Measurements from ENCODE around the gene LAYN. TPM values are rescaled to one million over a fixed set of nuclear protein-coding genes. Genes with fewer than 3 reads are reported as not detected.

The LAYN gene
- total and polyA plus RNA-seq, 2 of the 13 experiments (the other 11 are each of a cell fraction or from before 2014, with no cell fraction given) = 0.17 TPM; not detected in 1

DNA sequence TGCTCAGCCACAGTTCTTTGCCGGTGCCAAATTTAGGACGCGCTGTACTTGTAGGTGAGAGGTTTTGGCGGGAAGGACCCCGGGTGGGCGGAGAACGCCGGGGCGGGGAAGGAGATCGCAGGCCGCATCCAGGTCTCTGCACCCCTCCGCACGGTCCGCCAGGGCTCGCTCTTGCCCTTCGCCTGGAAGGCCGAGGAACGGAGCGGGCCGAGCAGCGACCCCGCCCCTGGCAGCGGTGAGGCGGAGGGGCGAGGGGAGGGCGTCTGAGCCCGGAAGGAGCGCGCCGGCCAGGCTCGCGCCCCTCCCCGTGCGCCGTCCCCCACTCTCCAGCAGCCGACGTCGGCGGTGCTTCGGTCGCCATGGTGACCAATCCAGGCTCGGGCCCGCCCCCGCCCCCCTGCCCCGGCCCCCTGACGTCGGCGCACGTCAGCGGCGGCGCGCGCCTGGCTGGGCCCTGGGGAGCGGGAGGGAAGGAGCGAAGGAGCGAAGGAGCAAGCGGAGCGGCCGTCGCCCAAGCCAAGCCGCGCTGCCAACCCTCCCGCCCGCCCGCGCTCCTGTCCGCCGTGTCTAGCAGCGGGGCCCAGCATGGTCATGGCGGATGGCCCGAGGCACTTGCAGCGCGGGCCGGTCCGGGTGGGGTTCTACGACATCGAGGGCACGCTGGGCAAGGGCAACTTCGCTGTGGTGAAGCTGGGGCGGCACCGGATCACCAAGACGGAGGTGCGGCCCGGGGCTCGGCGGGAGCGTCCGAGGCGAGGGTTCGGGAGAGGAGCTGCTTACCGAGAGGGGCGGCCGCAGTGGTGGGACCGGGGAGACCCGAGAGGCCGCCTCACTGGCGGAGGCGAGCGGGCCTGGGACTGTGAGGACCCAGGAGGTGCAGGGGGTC is 61.7 kb downstream of the LAYN start, which contains the start of gene SIK2 (continued):
- TF ChIP-seq CREM (IDR thresholded peaks at IDR 0.05) (no peak), CREM (CRISPR knock-in tag; IDR thresholded peaks at IDR 0.05) (no peak), ZNF263 (CRISPR knock-in tag; IDR thresholded peaks at IDR 0.05) (no peak), ZNF256 (CRISPR knock-in tag; conservative IDR thresholded peaks at IDR 0.05) (no peak), STAT5B (CRISPR knock-in tag; IDR thresholded peaks at IDR 0.05) (no peak; the same call in 1 of the 2 replicates), NR1H2 (CRISPR knock-in tag; IDR thresholded peaks at IDR 0.05; ENCODE audit: borderline replicate concordance, low read depth) (no peak), MAFG (CRISPR knock-in tag; IDR thresholded peaks at IDR 0.05) (no peak), MTF2 (CRISPR knock-in tag; IDR thresholded peaks at IDR 0.05; ENCODE audit: borderline replicate concordance) (no peak), HNRNPLL (IDR thresholded peaks at IDR 0.05; ENCODE audit: low read depth, low read length, poor library complexity, severe bottlenecking) (peak; percentile 40), ZNF564 (CRISPR knock-in tag; IDR thresholded peaks at IDR 0.05) (0 out of 2 replicates have a peak, but pooled peaks have one; percentile 48), FOXO1 (CRISPR knock-in tag; IDR thresholded peaks at IDR 0.05) (peak; percentile 65), SP140L (CRISPR knock-in tag; IDR thresholded peaks at IDR 0.05; ENCODE audit: borderline replicate concordance) (peak; percentile 63; the same call in 1 of the 2 replicates), ZNF792 (CRISPR knock-in tag; IDR thresholded peaks at IDR 0.05) (peak; percentile 88; the same call in 1 of the 2 replicates), ETV5 (CRISPR knock-in tag; IDR thresholded peaks at IDR 0.05; ENCODE audit: borderline replicate concordance) (peak; percentile 94), RXRB (CRISPR knock-in tag; IDR thresholded peaks at IDR 0.05; ENCODE audit: borderline replicate concordance) (peak; percentile 75), ZNF431 (CRISPR knock-in tag; IDR thresholded peaks at IDR 0.05; ENCODE audit: borderline replicate concordance, low read depth) (peak; percentile 33; the same call in 1 of the 2 replicates)
- TF ChIP-seq, protein P1, sequence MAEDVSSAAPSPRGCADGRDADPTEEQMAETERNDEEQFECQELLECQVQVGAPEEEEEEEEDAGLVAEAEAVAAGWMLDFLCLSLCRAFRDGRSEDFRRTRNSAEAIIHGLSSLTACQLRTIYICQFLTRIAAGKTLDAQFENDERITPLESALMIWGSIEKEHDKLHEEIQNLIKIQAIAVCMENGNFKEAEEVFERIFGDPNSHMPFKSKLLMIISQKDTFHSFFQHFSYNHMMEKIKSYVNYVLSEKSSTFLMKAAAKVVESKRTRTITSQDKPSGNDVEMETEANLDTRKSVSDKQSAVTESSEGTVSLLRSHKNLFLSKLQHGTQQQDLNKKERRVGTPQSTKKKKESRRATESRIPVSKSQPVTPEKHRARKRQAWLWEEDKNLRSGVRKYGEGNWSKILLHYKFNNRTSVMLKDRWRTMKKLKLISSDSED (CRISPR knock-in tag; IDR thresholded peaks at IDR 0.05) = no peak
- TF ChIP-seq, protein P2, sequence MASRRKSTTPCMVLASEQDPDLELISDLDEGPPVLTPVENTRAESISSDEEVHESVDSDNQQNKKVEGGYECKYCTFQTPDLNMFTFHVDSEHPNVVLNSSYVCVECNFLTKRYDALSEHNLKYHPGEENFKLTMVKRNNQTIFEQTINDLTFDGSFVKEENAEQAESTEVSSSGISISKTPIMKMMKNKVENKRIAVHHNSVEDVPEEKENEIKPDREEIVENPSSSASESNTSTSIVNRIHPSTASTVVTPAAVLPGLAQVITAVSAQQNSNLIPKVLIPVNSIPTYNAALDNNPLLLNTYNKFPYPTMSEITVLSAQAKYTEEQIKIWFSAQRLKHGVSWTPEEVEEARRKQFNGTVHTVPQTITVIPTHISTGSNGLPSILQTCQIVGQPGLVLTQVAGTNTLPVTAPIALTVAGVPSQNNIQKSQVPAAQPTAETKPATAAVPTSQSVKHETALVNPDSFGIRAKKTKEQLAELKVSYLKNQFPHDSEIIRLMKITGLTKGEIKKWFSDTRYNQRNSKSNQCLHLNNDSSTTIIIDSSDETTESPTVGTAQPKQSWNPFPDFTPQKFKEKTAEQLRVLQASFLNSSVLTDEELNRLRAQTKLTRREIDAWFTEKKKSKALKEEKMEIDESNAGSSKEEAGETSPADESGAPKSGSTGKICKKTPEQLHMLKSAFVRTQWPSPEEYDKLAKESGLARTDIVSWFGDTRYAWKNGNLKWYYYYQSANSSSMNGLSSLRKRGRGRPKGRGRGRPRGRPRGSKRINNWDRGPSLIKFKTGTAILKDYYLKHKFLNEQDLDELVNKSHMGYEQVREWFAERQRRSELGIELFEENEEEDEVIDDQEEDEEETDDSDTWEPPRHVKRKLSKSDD (CRISPR knock-in tag; IDR thresholded peaks at IDR 0.05; ENCODE audit: low read depth) = peak; percentile 80
- TF ChIP-seq, protein P3, sequence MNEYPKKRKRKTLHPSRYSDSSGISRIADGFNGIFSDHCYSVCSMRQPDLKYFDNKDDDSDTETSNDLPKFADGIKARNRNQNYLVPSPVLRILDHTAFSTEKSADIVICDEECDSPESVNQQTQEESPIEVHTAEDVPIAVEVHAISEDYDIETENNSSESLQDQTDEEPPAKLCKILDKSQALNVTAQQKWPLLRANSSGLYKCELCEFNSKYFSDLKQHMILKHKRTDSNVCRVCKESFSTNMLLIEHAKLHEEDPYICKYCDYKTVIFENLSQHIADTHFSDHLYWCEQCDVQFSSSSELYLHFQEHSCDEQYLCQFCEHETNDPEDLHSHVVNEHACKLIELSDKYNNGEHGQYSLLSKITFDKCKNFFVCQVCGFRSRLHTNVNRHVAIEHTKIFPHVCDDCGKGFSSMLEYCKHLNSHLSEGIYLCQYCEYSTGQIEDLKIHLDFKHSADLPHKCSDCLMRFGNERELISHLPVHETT (CRISPR knock-in tag; conservative IDR thresholded peaks at IDR 0.05) = peak; percentile 24
- TF ChIP-seq, protein P4, sequence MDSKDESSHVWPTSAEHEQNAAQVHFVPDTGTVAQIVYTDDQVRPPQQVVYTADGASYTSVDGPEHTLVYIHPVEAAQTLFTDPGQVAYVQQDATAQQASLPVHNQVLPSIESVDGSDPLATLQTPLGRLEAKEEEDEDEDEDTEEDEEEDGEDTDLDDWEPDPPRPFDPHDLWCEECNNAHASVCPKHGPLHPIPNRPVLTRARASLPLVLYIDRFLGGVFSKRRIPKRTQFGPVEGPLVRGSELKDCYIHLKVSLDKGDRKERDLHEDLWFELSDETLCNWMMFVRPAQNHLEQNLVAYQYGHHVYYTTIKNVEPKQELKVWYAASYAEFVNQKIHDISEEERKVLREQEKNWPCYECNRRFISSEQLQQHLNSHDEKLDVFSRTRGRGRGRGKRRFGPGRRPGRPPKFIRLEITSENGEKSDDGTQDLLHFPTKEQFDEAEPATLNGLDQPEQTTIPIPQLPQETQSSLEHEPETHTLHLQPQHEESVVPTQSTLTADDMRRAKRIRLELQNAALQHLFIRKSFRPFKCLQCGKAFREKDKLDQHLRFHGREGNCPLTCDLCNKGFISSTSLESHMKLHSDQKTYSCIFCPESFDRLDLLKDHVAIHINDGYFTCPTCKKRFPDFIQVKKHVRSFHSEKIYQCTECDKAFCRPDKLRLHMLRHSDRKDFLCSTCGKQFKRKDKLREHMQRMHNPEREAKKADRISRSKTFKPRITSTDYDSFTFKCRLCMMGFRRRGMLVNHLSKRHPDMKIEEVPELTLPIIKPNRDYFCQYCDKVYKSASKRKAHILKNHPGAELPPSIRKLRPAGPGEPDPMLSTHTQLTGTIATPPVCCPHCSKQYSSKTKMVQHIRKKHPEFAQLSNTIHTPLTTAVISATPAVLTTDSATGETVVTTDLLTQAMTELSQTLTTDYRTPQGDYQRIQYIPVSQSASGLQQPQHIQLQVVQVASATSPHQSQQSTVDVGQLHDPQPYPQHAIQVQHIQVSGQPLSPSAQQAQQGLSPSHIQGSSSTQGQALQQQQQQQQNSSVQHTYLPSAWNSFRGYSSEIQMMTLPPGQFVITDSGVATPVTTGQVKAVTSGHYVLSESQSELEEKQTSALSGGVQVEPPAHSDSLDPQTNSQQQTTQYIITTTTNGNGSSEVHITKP (CRISPR knock-in tag; IDR thresholded peaks at IDR 0.05; ENCODE audit: low read depth) = peak; percentile 31; the same call in 1 of the 2 replicates
